HG03175 (cell line): ENCODE measurements around the gene ALG1.
"Not testable (repeated sequence)": the region's sequence is repeated elsewhere in the genome, so short reads cannot be mapped to it uniquely, and the experiment has no call there.

Source experiments
- ATAC-seq: cut with Tn5 transposase; IDR thresholded peaks from one replicate; pipeline ENCODE4 v1.9.1; 2021; ENCODE audit warnings: mild to moderate bottlenecking, moderate library complexity; ENCODE audit not compliant: unreplicated experiment

The ALG1 gene

GRCh38 chr16:5072334-5073278 is 963 bp downstream of the ALG1 start:
- ATAC-seq: no peak

- ATAC-seq: no peak
Observed at GRCh38 chr16:5073279-5073629, 1.6 kb downstream of the ALG1 start.

GRCh38 chr16:5073771-5074170 is 2.1 kb downstream of the ALG1 start:
- ATAC-seq: not testable (repeated sequence)

- ATAC-seq: no peak
Observed at GRCh38 chr16:5075637-5076036, 4.0 kb downstream of the ALG1 start.

- ATAC-seq: no peak
Observed at GRCh38 chr16:5077304-5077703, 5.7 kb downstream of the ALG1 start.

- no peak for ATAC-seq
Observed at GRCh38 chr16:5078626-5079025, 7.0 kb downstream of the ALG1 start.

GRCh38 chr16:5080461-5080860 is 8.8 kb downstream of the ALG1 start:
- ATAC-seq: not testable (repeated sequence)

GRCh38 chr16:5080996-5081395 is 9.4 kb downstream of the ALG1 start:
- ATAC-seq: not testable (repeated sequence)

- ATAC-seq: not testable (repeated sequence)
Observed at GRCh38 chr16:5083646-5084045, 12.0 kb downstream of the ALG1 start.

GRCh38 chr16:5084099-5084731 is 12.6 kb downstream of the ALG1 start:
- ATAC-seq: not testable (repeated sequence)

GRCh38 chr16:5084802-5085201 is 13.2 kb downstream of the ALG1 start:
- ATAC-seq: not testable (repeated sequence)

GRCh38 chr16:5085716-5086115 is 14.1 kb downstream of the ALG1 start:
- ATAC-seq: not testable (repeated sequence)

GRCh38 chr16:5088086-5088790 is 16.6 kb downstream of the ALG1 start:
- not testable (repeated sequence) for ATAC-seq

- not testable (repeated sequence) for ATAC-seq
Observed at GRCh38 chr16:5088936-5089335, 17.3 kb downstream of the ALG1 start.

GRCh38 chr16:5089911-5090555 is 18.4 kb downstream of the ALG1 start:
- not testable (repeated sequence) for ATAC-seq

- ATAC-seq: not testable (repeated sequence)
Observed at GRCh38 chr16:5090592-5090991, 18.9 kb downstream of the ALG1 start.

GRCh38 chr16:5093081-5093480 is 21.4 kb downstream of the ALG1 start:
- not testable (repeated sequence) for ATAC-seq

GRCh38 chr16:5093746-5094145 is 22.1 kb downstream of the ALG1 start:
- not testable (repeated sequence) for ATAC-seq

GRCh38 chr16:5095145-5095830 is 23.6 kb downstream of the ALG1 start:
- ATAC-seq: not testable (repeated sequence)

GRCh38 chr16:5096437-5097060 is 24.9 kb downstream of the ALG1 start:
- not testable (repeated sequence) for ATAC-seq
